H1 (cell line): Measurements from ENCODE around the gene CD4. TPM values are rescaled to one million over a fixed set of nuclear protein-coding genes. Genes with fewer than 3 reads are reported as not detected.

Experiments used
- BACH1 ChIP-seq: IDR thresholded peaks from 2 replicates; pipeline ENCODE4 v1.6.1; 2012; ENCODE audit warnings: low read length, improper control_type of control experiment
- FOSL1 ChIP-seq: IDR thresholded peaks from 2 replicates; pipeline ENCODE4 v1.6.1; 2011; ENCODE audit warnings: mild to moderate bottlenecking, low read depth, low read length, moderate library complexity; ENCODE audit not compliant: insufficient read depth
- JUN ChIP-seq: IDR thresholded peaks from 2 replicates; pipeline ENCODE4 v1.6.1; 2011; ENCODE audit warnings: low read depth, mild to moderate bottlenecking, improper control_type of control experiment, low read length
- MAFK ChIP-seq: IDR thresholded peaks from 2 replicates; pipeline ENCODE4 v1.6.1; 2012; ENCODE audit warnings: low read depth, mild to moderate bottlenecking, improper control_type of control experiment, low read length
- polyA plus RNA-seq, 7 experiments: library from polyadenylated mRNA; depleted of rRNA in 3 of 7; stranded (reverse) in 5 of 7; unstranded in 2 of 7; fragments of >200 nt in 5 of 7; fragments of 200-250 nt in 2 of 7; gene quantifications; 1 replicate in 5 of 7; 2 replicates in 1 of 7; 4 replicates in 1 of 7; pipeline versions ENCODE4 v1.2.1 to v1.2.3, GENCODE V29; 2011 to 2013; ENCODE audit warnings: missing spikeins in 2 of 7, mixed read lengths in 2 of 7
- total RNA-seq: library from RNA; stranded (reverse); fragmentation: NEBNext Ultra II Directional; extraction: Animal tissue kit (Norgen Biotek cat#: 25700); gene quantifications from 2 replicates; pipeline ENCODE4 v1.2.1, GENCODE V29; 2021

Gene CD4
- total and polyA plus RNA-seq, 2 of the 8 experiments (the other 6 are each of a cell fraction or from before 2014, with no cell fraction given), result 3.4 to 5.1 TPM

DNA sequence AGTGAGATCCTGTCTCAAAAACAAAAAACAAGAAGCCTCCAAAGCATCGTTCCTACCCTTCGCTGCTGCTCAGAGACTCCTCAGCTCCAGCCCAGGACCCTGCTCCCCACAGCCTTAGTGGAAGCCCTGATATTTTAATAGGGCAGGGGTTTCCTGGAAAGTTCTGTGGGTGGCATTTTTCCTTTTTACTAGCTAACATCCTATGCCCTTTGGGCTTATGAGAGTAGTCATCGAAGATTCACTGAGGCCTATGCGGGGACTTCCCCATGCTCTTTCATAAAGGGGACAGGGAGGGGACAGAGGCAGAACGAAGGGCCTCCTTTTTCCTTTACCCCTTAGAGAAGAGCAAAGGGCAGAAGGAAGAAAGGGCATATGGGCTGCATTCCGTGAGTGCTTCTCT is 8.8 kb upstream of the CD4 start (continued):
- no peak for TF ChIP-seq FOSL1
- no peak for TF ChIP-seq BACH1
- TF ChIP-seq JUN, result no peak
- TF ChIP-seq MAFK, result no peak
